T-helper 1 cell (primary cell): Measurements from ENCODE around the gene MAP3K13.
"Not testable (repeated sequence)": the region's sequence is repeated elsewhere in the genome, so short reads cannot be mapped to it uniquely, and the experiment has no call there.

Source experiments
- DNase-seq, 5 donors: peaks; one replicate each; pipeline ENCODE4 v3.0.0-alpha.2; 2012 to 2020

Gene MAP3K13

GRCh38 chr3:185399737-185400667 is 37.1 kb downstream of the MAP3K13 start:
- DNase-seq: no peak

- no peak for DNase-seq
Measured at GRCh38 chr3:185400866-185401265, 37.9 kb downstream of the MAP3K13 start.

GRCh38 chr3:185401319-185401955 is 38.5 kb downstream of the MAP3K13 start:
- no peak for DNase-seq

- DNase-seq: no peak
Measured at GRCh38 chr3:185402561-185402960, 39.6 kb downstream of the MAP3K13 start.

GRCh38 chr3:185403002-185403401 is 40.1 kb downstream of the MAP3K13 start:
- no peak for DNase-seq

- no peak for DNase-seq
Measured at GRCh38 chr3:185405243-185405642, 42.3 kb downstream of the MAP3K13 start.

- DNase-seq: no peak
Measured at GRCh38 chr3:185405664-185406063, 42.7 kb downstream of the MAP3K13 start.

- no peak for DNase-seq
Measured at GRCh38 chr3:185406121-185406620, 43.2 kb downstream of the MAP3K13 start.

GRCh38 chr3:185409957-185410356 is 47.0 kb downstream of the MAP3K13 start:
- DNase-seq: no peak

- no peak for DNase-seq
Measured at GRCh38 chr3:185411133-185411532, 48.2 kb downstream of the MAP3K13 start.

GRCh38 chr3:185416513-185416912 is 53.6 kb downstream of the MAP3K13 start:
- DNase-seq: no peak

GRCh38 chr3:185418561-185418977 is 55.6 kb downstream of the MAP3K13 start:
- DNase-seq: not testable (repeated sequence)

GRCh38 chr3:185420762-185421161 is 57.8 kb downstream of the MAP3K13 start:
- DNase-seq: no peak

- no peak for DNase-seq
Measured at GRCh38 chr3:185421577-185422232, 58.8 kb downstream of the MAP3K13 start.

GRCh38 chr3:185422677-185423076 is 59.7 kb downstream of the MAP3K13 start:
- no peak for DNase-seq

GRCh38 chr3:185423178-185423577 is 60.2 kb downstream of the MAP3K13 start:
- DNase-seq: no peak

- DNase-seq: no peak
Measured at GRCh38 chr3:185424435-185424834, 61.5 kb downstream of the MAP3K13 start.

GRCh38 chr3:185430375-185430774 is 67.4 kb downstream of the MAP3K13 start:
- DNase-seq: no peak

- no peak for DNase-seq
Measured at GRCh38 chr3:185439745-185440466, 77.0 kb downstream of the MAP3K13 start.

GRCh38 chr3:185442031-185442430 is 79.1 kb downstream of the MAP3K13 start:
- DNase-seq: no peak

GRCh38 chr3:185444329-185444728 is 81.4 kb downstream of the MAP3K13 start:
- DNase-seq: no peak

GRCh38 chr3:185448107-185448506 is 85.2 kb downstream of the MAP3K13 start:
- no peak for DNase-seq

GRCh38 chr3:185451432-185451831 is 88.5 kb downstream of the MAP3K13 start:
- not testable (repeated sequence) for DNase-seq
